H1 (cell line): ENCODE measurements around the gene POGK.

Experiments
- CTCF ChIP-seq, 3 experiments: IDR thresholded peaks; 1 replicate in 2 of 3; 2 replicates in 1 of 3; pipeline versions ENCODE4 v1.5.1 to v1.6.1; 2011; ENCODE audit warnings: low read length in 3 of 3, mild to moderate bottlenecking in 3 of 3, inconsistent platforms in 2 of 3, low read depth in 1 of 3, moderate library complexity in 1 of 3; ENCODE audit not compliant: insufficient read depth in 1 of 3; ENCODE audit errors: control extremely low read depth in 1 of 3
- EZH2 ChIP-seq: fragments of 200-600 bp; sonication (generic); IDR thresholded peaks from 2 replicates; pipeline ENCODE4 v1.7.1; 2012; ENCODE audit warnings: low read depth, mild to moderate bottlenecking, moderate library complexity, low read length, inconsistent platforms; ENCODE audit not compliant: severe bottlenecking
- GTF2F1 ChIP-seq: IDR thresholded peaks from 2 replicates; pipeline ENCODE4 v1.6.1; 2012; ENCODE audit warnings: low read depth, low read length, improper control_type of control experiment, borderline replicate concordance
- HDAC6 ChIP-seq: IDR thresholded peaks from one replicate; pipeline ENCODE4 v1.7.1; 2012; ENCODE audit warnings: low read depth, mild to moderate bottlenecking, inconsistent platforms, low read length, moderate library complexity
- MAX ChIP-seq: IDR thresholded peaks from 2 replicates; pipeline ENCODE4 v1.6.1; 2012; ENCODE audit warnings: inconsistent platforms
- POLR2A ChIP-seq, 2 experiments: IDR thresholded peaks; 1 replicate in 1 of 2; 2 replicates in 1 of 2; pipeline ENCODE4 v1.6.1; 2011; ENCODE audit warnings: low read depth in 2 of 2, low read length in 2 of 2, mild to moderate bottlenecking in 2 of 2; ENCODE audit errors: control extremely low read depth in 1 of 2
- POLR2AphosphoS5 ChIP-seq: IDR thresholded peaks from 2 replicates; pipeline ENCODE4 v1.6.1; 2011; ENCODE audit warnings: low read depth, low read length
- RAD21 ChIP-seq, 2 experiments: IDR thresholded peaks in 1 of 2; conservative IDR thresholded peaks in 1 of 2; 2 replicates each; pipeline ENCODE4 v1.6.1; 2011; ENCODE audit warnings: low read depth in 2 of 2, low read length in 2 of 2, improper control_type of control experiment in 1 of 2, inconsistent platforms in 1 of 2, mild to moderate bottlenecking in 1 of 2, moderate library complexity in 1 of 2
- SP1 ChIP-seq: IDR thresholded peaks from 2 replicates; pipeline ENCODE4 v1.6.1; 2011; ENCODE audit warnings: low read depth, low read length
- TAF1 ChIP-seq: IDR thresholded peaks from 2 replicates; pipeline ENCODE4 v1.6.1; 2011; ENCODE audit warnings: mild to moderate bottlenecking, low read depth, low read length
- TBP ChIP-seq: IDR thresholded peaks from 2 replicates; pipeline ENCODE4 v1.6.1; 2011; ENCODE audit warnings: low read depth, low read length, improper control_type of control experiment
- USF2 ChIP-seq: IDR thresholded peaks from 2 replicates; pipeline ENCODE4 v1.6.1; 2011; ENCODE audit warnings: low read length, improper control_type of control experiment
- YY1 ChIP-seq: IDR thresholded peaks from 2 replicates; pipeline ENCODE4 v1.6.1; 2011; ENCODE audit warnings: low read depth, mild to moderate bottlenecking, low read length
- ZNF274 ChIP-seq: IDR thresholded peaks from 2 replicates; pipeline ENCODE4 v1.7.0; 2012; ENCODE audit warnings: low read length, borderline replicate concordance; ENCODE audit errors: extremely low read depth

GRCh38 chr1:166876540-166876838 lies 37.2 kb downstream of the POGK start:
- TF ChIP-seq TAF1 (no peak), YY1 (no peak), TBP (no peak), POLR2A (IDR thresholded peaks at IDR 0.05; ENCODE audit: control extremely low read depth in 1 of 2, low read depth in 2 of 2, low read length in 2 of 2) (no peak), CTCF (IDR thresholded peaks at IDR 0.05; ENCODE audit: control extremely low read depth in 1 of 3, insufficient read depth in 1 of 3, low read depth in 1 of 3, low read length in 3 of 3) (no peak), SP1 (no peak), POLR2AphosphoS5 (no peak), USF2 (no peak), HDAC6 (no peak), GTF2F1 (no peak), ZNF274 (no peak), MAX (no peak), EZH2 (no peak), RAD21 (IDR thresholded peaks at IDR 0.05 in 1 of 2, conservative IDR thresholded peaks at IDR 0.05 in 1 of 2; ENCODE audit: low read depth in 2 of 2, low read length in 2 of 2) (no peak)
